ENCODE data around the gene RGS13. TPM values are rescaled to one million over a fixed set of nuclear protein-coding genes. Genes with fewer than 3 reads are reported as not detected.

Gene RGS13
- total RNA-seq, 4 donors from 2014 or later: 1.0 to 4.3 (median 2.5) TPM; not detected in 1

- Histone ChIP-seq H3K27me3 (no peaks in the 10 kb centered on the region), H3K27ac (replicated peaks in 1 of 4) (peak overlapping the region; percentile 67 to 85 (median 76)), H3K4me1 (peaks cover 0 to 51% (median 45%) of the 10 kb centered on the region in 4 donors), H3K36me3 (no peaks in the 10 kb centered on the region), H3K9me3 (no peaks in the 10 kb centered on the region), H3K4me3 (peak overlapping the region in 1 of 4 donors; percentile 4)
- no peak for TF ChIP-seq POLR2A (IDR thresholded peaks at IDR 0.05; ENCODE audit: low read depth)
- no peak for TF ChIP-seq CTCF (IDR thresholded peaks at IDR 0.05)
- TF ChIP-seq POLR2AphosphoS5 (IDR thresholded peaks at IDR 0.05): no peak
- no peak for TF ChIP-seq EP300 (IDR thresholded peaks at IDR 0.05)
- WGBS: 38% methylated on average over 4 of the region's 4 CpGs
- intact Hi-C loops (cut with DNase I): no loop called here
- no peak for DNase-seq (ENCODE audit: extremely low spot score)
These were observed 43.4 kb upstream of the RGS13 start for GRCh38 chr1:192592517-192592916.

GRCh38 chr1:192592981-192593708 is 42.8 kb upstream of the RGS13 start:
- 64% methylated on average over 2 of the region's 2 CpGs for WGBS
- H3K9me3 ChIP-seq: no peaks in the 10 kb centered on the region
- TF ChIP-seq POLR2A (IDR thresholded peaks at IDR 0.05; ENCODE audit: low read depth): no peak
- TF ChIP-seq POLR2AphosphoS5 (IDR thresholded peaks at IDR 0.05): peak; percentile 38 to 39
- peak overlapping the region in 1 of 4 donors; percentile 4 for H3K4me3 ChIP-seq
- peaks cover 0 to 51% (median 45%) of the 10 kb centered on the region in 4 donors for H3K4me1 ChIP-seq
- H3K36me3 ChIP-seq: no peaks in the 10 kb centered on the region
- intact Hi-C loops (cut with DNase I): no loop called here
- H3K27ac ChIP-seq (replicated peaks in 1 of 4): peak overlapping the region; percentile 67 to 85 (median 76)
- DNase-seq (ENCODE audit: extremely low spot score): no peak
- no peaks in the 10 kb centered on the region for H3K27me3 ChIP-seq

- Histone ChIP-seq H3K27ac (replicated peaks in 1 of 4) (peak overlapping the region in 3 of 4 donors; percentile 75 to 85 (median 76)), H3K36me3 (no peaks in the 10 kb centered on the region), H3K4me3 (no peak overlapping the region), H3K27me3 (no peaks in the 10 kb centered on the region), H3K9me3 (no peaks in the 10 kb centered on the region), H3K4me1 (peaks cover 0 to 41% (median 40%) of the 10 kb centered on the region in 4 donors)
- no peak for TF ChIP-seq POLR2A (IDR thresholded peaks at IDR 0.05; ENCODE audit: low read depth)
- DNase-seq (ENCODE audit: extremely low spot score): no peak
- 72% methylated on average over 3 of the region's 3 CpGs for WGBS
- intact Hi-C loops (cut with DNase I): no loop called here
These were observed 40.6 kb upstream of the RGS13 start for GRCh38 chr1:192595299-192595698.

- DNase-seq (ENCODE audit: extremely low spot score): no peak
- Histone ChIP-seq H3K4me3 (no peak overlapping the region), H3K4me1 (peaks cover 0 to 20% (median 19%) of the 10 kb centered on the region in 4 donors), H3K36me3 (no peaks in the 10 kb centered on the region), H3K27ac (replicated peaks in 1 of 4) (no peak overlapping the region), H3K27me3 (no peaks in the 10 kb centered on the region), H3K9me3 (no peaks in the 10 kb centered on the region)
- 90% methylated on average over 3 of the region's 3 CpGs for WGBS
- no peak for TF ChIP-seq POLR2A (IDR thresholded peaks at IDR 0.05; ENCODE audit: low read depth)
- no peak for TF ChIP-seq POLR2AphosphoS5 (IDR thresholded peaks at IDR 0.05)
- intact Hi-C loops (cut with DNase I): no loop called here
These were observed 37.4 kb upstream of the RGS13 start for GRCh38 chr1:192598589-192598988.

GRCh38 chr1:192600275-192600674 is 35.7 kb upstream of the RGS13 start:
- TF ChIP-seq CTCF (IDR thresholded peaks at IDR 0.05): no peak
- TF ChIP-seq POLR2AphosphoS5 (IDR thresholded peaks at IDR 0.05): no peak
- no peak for TF ChIP-seq EP300 (IDR thresholded peaks at IDR 0.05)
- TF ChIP-seq POLR2A (IDR thresholded peaks at IDR 0.05; ENCODE audit: low read depth): no peak
- WGBS: 82% methylated on average over 1 of the region's 1 CpG
- intact Hi-C loops (cut with DNase I): loop anchor here (10.0 kb wide), 2 partner anchors 205 to 515 kb away; partner anchors contain the start of gene RGS2

GRCh38 chr1:192601143-192601542 is 34.8 kb upstream of the RGS13 start:
- no peak for TF ChIP-seq POLR2A (IDR thresholded peaks at IDR 0.05; ENCODE audit: low read depth)
- TF ChIP-seq POLR2AphosphoS5 (IDR thresholded peaks at IDR 0.05): no peak
- no peak for TF ChIP-seq CTCF (IDR thresholded peaks at IDR 0.05)
- no peak for TF ChIP-seq EP300 (IDR thresholded peaks at IDR 0.05)
- WGBS: 74% methylated on average over 1 of the region's 1 CpG
- Histone ChIP-seq H3K9me3 (no peaks in the 10 kb centered on the region), H3K4me1 (peaks cover 0 to 12% (median 6%) of the 10 kb centered on the region in 4 donors), H3K27me3 (no peaks in the 10 kb centered on the region), H3K27ac (replicated peaks in 1 of 4) (no peak overlapping the region), H3K4me3 (no peak overlapping the region), H3K36me3 (no peaks in the 10 kb centered on the region)
- DNase-seq (ENCODE audit: extremely low spot score): no peak
- intact Hi-C loops (cut with DNase I): loop anchor here (10.0 kb wide), 2 partner anchors 204 to 514 kb away; partner anchors contain the start of gene RGS2

More at GRCh38 chr1:192600275-192600674, 35.7 kb upstream of the RGS13 start:
- H3K4me1 ChIP-seq: peaks cover 0 to 20% (median 12%) of the 10 kb centered on the region in 4 donors
- no peak for DNase-seq (ENCODE audit: extremely low spot score)
- no peaks in the 10 kb centered on the region for H3K9me3 ChIP-seq
- H3K36me3 ChIP-seq: no peaks in the 10 kb centered on the region
- H3K27me3 ChIP-seq: no peaks in the 10 kb centered on the region
- no peak overlapping the region for H3K4me3 ChIP-seq
- no peak overlapping the region for H3K27ac ChIP-seq (replicated peaks in 1 of 4)
